Measurements from ENCODE around the gene ZNF81.
"Not testable (repeated sequence)": the region's sequence is repeated elsewhere in the genome, so short reads cannot be mapped to it uniquely, and the experiment has no call there.

ZNF81 gene

GRCh38 chrX:47846040-47846439, 9.3 kb downstream of the ZNF81 start:
- no peak for DNase-seq

- no peak for DNase-seq
Observed at GRCh38 chrX:47849778-47850177, 13.1 kb downstream of the ZNF81 start.

- not testable (repeated sequence) for DNase-seq
Observed at GRCh38 chrX:47850389-47850788, 13.7 kb downstream of the ZNF81 start.

- DNase-seq, result no peak
Observed at GRCh38 chrX:47850901-47851300, 14.2 kb downstream of the ZNF81 start.

GRCh38 chrX:47854474-47854873, 17.8 kb downstream of the ZNF81 start:
- no peak for DNase-seq

GRCh38 chrX:47859686-47860085, 23.0 kb downstream of the ZNF81 start:
- no peak for DNase-seq

- DNase-seq, result no peak
Observed at GRCh38 chrX:47862680-47863079, 26.0 kb downstream of the ZNF81 start.

GRCh38 chrX:47863187-47863586, 26.5 kb downstream of the ZNF81 start:
- no peak for DNase-seq

GRCh38 chrX:47864300-47864699, 27.6 kb downstream of the ZNF81 start:
- no peak for DNase-seq

GRCh38 chrX:47864785-47865184, 28.1 kb downstream of the ZNF81 start:
- DNase-seq, result no peak

GRCh38 chrX:47873123-47873522, 36.4 kb downstream of the ZNF81 start:
- DNase-seq, result no peak

GRCh38 chrX:47877327-47877726, 40.6 kb downstream of the ZNF81 start:
- no peak for DNase-seq

GRCh38 chrX:47878198-47878597, 41.5 kb downstream of the ZNF81 start:
- no peak for DNase-seq

GRCh38 chrX:47879463-47879862, 42.8 kb downstream of the ZNF81 start:
- no peak for DNase-seq

- no peak for DNase-seq
Observed at GRCh38 chrX:47880927-47881326, 44.2 kb downstream of the ZNF81 start.

- DNase-seq, result no peak
Observed at GRCh38 chrX:47885501-47885900, 48.8 kb downstream of the ZNF81 start.

- no peak for DNase-seq
Observed at GRCh38 chrX:47898024-47898423, 61.3 kb downstream of the ZNF81 start.

- DNase-seq, result no peak
Observed at GRCh38 chrX:47900833-47901232, 64.1 kb downstream of the ZNF81 start.

GRCh38 chrX:47902161-47902560, 65.5 kb downstream of the ZNF81 start:
- DNase-seq, result no peak

GRCh38 chrX:47915886-47916493, 79.3 kb downstream of the ZNF81 start:
- DNase-seq, result no peak

- no peak for DNase-seq
Observed at GRCh38 chrX:47918274-47918673, 81.6 kb downstream of the ZNF81 start.

GRCh38 chrX:47927212-47927611, 90.5 kb downstream of the ZNF81 start:
- no peak for DNase-seq

- DNase-seq, result not testable (repeated sequence)
Observed at GRCh38 chrX:47931970-47932369, 95.3 kb downstream of the ZNF81 start.

GRCh38 chrX:47933946-47934345, 97.2 kb downstream of the ZNF81 start:
- DNase-seq, result no peak

- DNase-seq, result no peak
Observed at GRCh38 chrX:47936224-47936939, 99.7 kb downstream of the ZNF81 start.

All from NCI-H187 treated with DMSO at 0.1 percent for 48 hours (cell line).